GM18498 (cell line): ENCODE results near the gene SCARB1.

Source experiments
- ATAC-seq: cut with Tn5 transposase; IDR thresholded peaks from one replicate; pipeline ENCODE4 v1.9.1; 2021; ENCODE audit warnings: mild to moderate bottlenecking, moderate library complexity; ENCODE audit not compliant: unreplicated experiment

SCARB1 gene

DNA sequence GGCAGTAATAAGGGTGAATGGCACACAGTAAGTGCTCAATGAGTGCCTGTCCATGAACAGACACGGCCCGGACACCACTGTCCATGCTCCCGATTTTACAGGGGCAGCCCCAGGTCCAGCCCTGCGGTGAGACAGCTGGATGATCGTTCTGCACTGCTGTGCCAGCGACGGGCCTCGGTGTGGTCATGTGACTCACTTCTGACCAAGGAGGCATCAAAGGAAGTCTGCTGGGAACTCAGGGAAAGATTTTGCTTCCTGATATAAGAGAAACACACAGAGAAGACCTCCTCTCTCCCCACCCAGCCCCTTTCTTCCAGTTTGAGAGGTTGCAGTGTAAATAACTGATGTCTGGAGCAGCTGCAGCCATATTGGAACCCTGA, 126.6 kb downstream of the SCARB1 start:
- ATAC-seq, result no peak

DNA sequence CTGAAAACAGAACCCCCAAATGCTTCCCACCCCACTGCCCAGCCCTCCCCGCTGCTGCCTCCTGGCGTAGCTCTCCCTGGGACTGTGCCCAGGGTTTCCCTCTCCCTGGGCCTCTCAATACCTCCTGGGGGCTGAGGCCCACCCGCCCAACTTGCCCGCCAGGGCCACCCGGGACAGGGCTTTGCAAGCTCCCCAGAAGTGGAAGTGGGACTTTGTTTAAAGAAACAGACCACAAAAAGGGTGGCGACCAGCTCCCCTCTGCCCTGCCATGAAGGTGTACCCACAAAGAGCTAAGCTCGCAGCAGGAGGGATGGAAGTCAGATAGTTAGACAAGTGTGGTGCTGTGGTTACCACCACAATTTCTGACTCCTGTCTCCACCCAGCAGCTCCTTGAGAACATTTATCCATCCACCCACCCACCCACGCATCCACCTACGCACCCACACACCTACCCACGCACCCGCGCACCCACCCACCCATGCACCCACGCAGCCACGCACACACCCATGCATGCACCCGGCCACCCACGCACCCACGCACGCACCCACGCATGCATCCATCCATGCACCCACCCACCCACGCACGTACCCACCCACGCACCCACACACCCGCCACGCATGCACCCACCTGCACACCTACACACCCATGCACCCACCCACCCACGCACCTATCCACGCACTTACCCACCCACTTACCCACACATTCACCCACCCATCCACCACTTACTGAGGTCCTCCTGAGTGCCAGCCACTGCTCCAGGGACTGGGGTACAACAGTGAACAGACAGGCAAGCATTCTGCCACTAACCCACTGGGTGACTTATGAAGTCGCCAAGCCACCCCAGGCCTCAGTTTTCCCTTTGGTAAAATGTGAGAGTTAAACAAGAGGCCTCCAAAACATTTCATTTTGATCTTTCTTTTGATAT, 127.3 kb downstream of the SCARB1 start:
- no peak for ATAC-seq

GRCh38 chr12:124734224-124734788, 129.4 kb downstream of the SCARB1 start:
- no peak for ATAC-seq

GRCh38 chr12:124733086-124733485, 130.6 kb downstream of the SCARB1 start:
- no peak for ATAC-seq

DNA sequence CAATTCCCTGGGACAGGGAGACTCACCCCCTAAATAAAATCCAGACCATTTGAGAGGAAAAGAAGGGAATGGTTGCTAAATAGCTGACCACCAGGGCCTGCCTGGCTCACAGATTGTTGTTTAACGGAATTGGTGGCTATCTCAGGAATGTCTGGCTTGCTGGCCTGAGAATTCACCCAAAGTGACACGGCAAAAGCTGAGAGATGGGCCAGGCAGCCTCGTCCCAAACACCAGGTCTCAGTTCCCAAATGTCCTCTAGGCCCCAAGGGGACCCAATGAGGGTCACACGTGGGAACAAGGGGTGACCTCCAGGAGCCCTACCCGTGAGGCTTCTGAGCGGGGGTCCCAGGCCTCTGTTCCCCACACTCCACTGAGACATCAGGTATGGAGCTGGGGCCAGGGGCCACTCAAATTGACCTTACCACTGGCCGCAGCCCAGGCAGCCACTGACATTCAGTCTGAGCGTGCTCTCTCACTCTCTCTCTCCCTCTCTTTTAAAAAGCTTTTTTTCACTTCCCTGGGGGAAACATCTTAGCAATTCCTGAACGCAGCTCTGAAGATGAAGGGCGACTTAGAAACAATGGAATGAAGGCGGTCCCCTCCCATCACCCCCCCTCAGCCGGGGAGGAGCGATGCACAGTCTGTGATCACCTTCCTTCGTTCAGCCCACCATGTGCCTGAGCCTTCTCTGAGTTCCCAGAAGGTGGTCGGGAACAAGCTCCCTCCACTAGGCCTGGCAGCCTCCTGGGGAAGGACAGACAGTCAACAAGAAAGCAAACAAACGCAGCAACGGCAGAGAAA, 131.2 kb downstream of the SCARB1 start:
- ATAC-seq, result no peak

DNA sequence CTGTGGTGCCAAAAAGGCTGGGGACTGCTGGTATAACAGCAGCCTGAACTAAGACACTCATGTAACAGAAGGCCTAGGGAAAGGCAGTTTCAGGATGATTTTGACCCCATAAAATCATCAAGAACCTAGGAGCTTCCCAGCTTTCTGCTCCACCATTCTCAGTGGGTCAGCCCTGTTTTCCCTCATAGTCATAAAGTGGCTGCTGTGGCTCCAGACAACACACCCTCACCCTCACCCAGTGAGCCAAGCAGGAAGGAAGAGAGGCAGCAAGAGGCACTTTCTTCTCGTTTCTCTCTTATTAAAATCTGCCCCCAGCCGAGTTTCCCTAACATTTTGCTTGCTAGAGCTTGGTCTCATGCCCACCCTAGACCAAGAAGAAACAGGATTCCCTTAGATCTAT, 131.8 kb downstream of the SCARB1 start:
- ATAC-seq, result no peak

GRCh38 chr12:124730455-124730932, 133.2 kb downstream of the SCARB1 start:
- no peak for ATAC-seq

DNA sequence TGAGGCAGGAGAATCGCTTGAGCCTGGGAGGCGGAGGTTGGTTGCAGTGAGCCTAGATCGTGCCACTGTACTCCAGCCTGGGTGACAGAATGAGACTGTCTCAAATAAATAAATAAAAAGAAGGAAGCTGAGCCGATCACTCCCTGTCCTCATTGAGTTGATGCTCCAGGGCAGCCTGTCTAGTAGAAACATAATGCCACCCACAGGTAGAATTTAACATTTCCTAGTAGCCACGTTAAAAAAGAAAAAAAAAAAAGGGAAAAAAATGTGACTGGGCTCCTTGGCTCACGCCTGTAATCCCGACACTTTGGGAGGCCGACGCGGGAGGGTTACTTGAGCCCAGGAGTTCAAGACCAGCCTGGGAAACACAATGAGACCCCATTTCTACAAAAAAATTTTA, 135.7 kb downstream of the SCARB1 start:
- no peak for ATAC-seq

- ATAC-seq, result no peak
These were observed 136.3 kb downstream of the SCARB1 start for GRCh38 chr12:124727264-124727800.
